Activated CD8-positive, alpha-beta T cell treated with anti-CD3 and anti-CD28 coated beads for 36 hours (primary cell): ENCODE measurements around the gene POLDIP3. TPM values are rescaled to one million over a fixed set of nuclear protein-coding genes. Genes with fewer than 3 reads are reported as not detected.
"Not testable (repeated sequence)": the region's sequence is repeated elsewhere in the genome, so short reads cannot be mapped to it uniquely, and the experiment has no call there.

Source experiments
- ATAC-seq: fragments of 200-7000 bp; cut with Tn5 transposase; one replicate; pipeline ENCODE4 v1.10.0; 2021; ENCODE audit warnings: mild to moderate bottlenecking, moderate library complexity
- CTCF ChIA-PET: fragments of 350-600 bp; sonication (Branson Sonifier 250); formaldehyde crosslinking; loops from one replicate; lab custom pipeline; 2021; ENCODE audit warnings: antibody characterized with exemption; lab: Charles Lee
- POLR2A ChIA-PET: fragments of 350-600 bp; sonication (Branson Sonifier 250); formaldehyde crosslinking; loops from one replicate; lab custom pipeline; 2021; ENCODE audit warnings: antibody characterized with exemption; lab: Charles Lee
- DNase-seq: peaks from one replicate; pipeline ENCODE4 v3.0.0-alpha.2; 2020
- H3K27ac Mint-ChIP-seq: one replicate; pipeline ENCODE4 v1.8.0; 2021; ENCODE audit warnings: mild to moderate bottlenecking, mixed read lengths
- H3K27me3 Mint-ChIP-seq: one replicate; pipeline ENCODE4 v1.8.0; 2021; ENCODE audit warnings: mixed read lengths
- H3K36me3 Mint-ChIP-seq: one replicate; pipeline ENCODE4 v1.8.0; 2021; ENCODE audit warnings: low read depth, mixed read lengths
- H3K4me1 Mint-ChIP-seq: one replicate; pipeline ENCODE4 v1.8.0; 2021; ENCODE audit warnings: low read depth, mixed read lengths
- H3K4me3 Mint-ChIP-seq: one replicate; pipeline ENCODE4 v1.8.0; 2021; ENCODE audit warnings: mild to moderate bottlenecking, moderate library complexity, mixed read lengths
- H3K9me3 Mint-ChIP-seq: one replicate; pipeline ENCODE4 v1.8.0; 2021; ENCODE audit warnings: mixed read lengths
- CTCF ChIP-seq: fragments of 200-600 bp; IDR thresholded peaks from one replicate; pipeline ENCODE4 v1.8.0; 2022; ENCODE audit warnings: antibody characterized with exemption, mild to moderate bottlenecking
- intact Hi-C: fragments of 100-400 bp; cut with micrococcal nuclease; formaldehyde crosslinking; loops from one replicate; pipeline ENCODE4 v1.10.0; 2022
- total RNA-seq, 2 experiments: library from RNA; stranded (reverse); gene quantifications; one replicate each; pipeline ENCODE4 v1.2.3, GENCODE V29; 2021

Gene POLDIP3
- total RNA-seq, 2 experiments from 2014 or later = 70.2 to 71.1 TPM

- ATAC-seq (peak; percentile 89), DNase-seq (peak; percentile 66)
- Mint-ChIP-seq H3K27ac (no peak overlapping the region), H3K27me3 (no peaks in the 10 kb centered on the region), H3K4me1 (peaks cover 5% of the 10 kb centered on the region), H3K9me3 (no peaks in the 10 kb centered on the region), H3K4me3 (no peak overlapping the region), H3K36me3 (peaks cover 1% of the 10 kb centered on the region)
- intact Hi-C loops = no loop called here
- CTCF ChIA-PET = interaction anchor here (0.7 to 3.0 kb wide), 15 partner anchors 8 to 517 kb away, joined by 3 to 13 read pairs (median 4); partner anchors contain the start of gene CYB5R3
- peak; percentile 81 for TF ChIP-seq CTCF
- POLR2A ChIA-PET = interaction anchor here (0.6 to 2.0 kb wide), 2 partner anchors 29 to 653 kb away, joined by 3 to 7 read pairs; partner anchors contain the start of gene CYB5R3
Measured at GRCh38 chr22:42621505-42622002, 6.9 kb upstream of the POLDIP3 start.

- H3K27me3 Mint-ChIP-seq = no peaks in the 10 kb centered on the region
- POLR2A ChIA-PET = interaction anchor here (0.9 kb wide), 1 partner anchor 21 kb away, joined by 3 read pairs; no protein-coding TSS in a partner anchor
- no peak for TF ChIP-seq CTCF
- intact Hi-C loops = no loop called here
- ATAC-seq (no peak), DNase-seq (no peak)
- H3K4me1 Mint-ChIP-seq = peaks cover 14% of the 10 kb centered on the region
- H3K4me3 Mint-ChIP-seq = no peak overlapping the region
- H3K27ac Mint-ChIP-seq = no peak overlapping the region
- no peaks in the 10 kb centered on the region for H3K9me3 Mint-ChIP-seq
- peaks cover 3% of the 10 kb centered on the region for H3K36me3 Mint-ChIP-seq
- CTCF ChIA-PET = interaction anchor here (1.3 kb wide), 1 partner anchor 29 kb away, joined by 4 read pairs; the partner anchor contains the start of gene CYB5R3
Measured at GRCh38 chr22:42620084-42620483, 5.4 kb upstream of the POLDIP3 start.

GRCh38 chr22:42619261-42620063 is 4.8 kb upstream of the POLDIP3 start:
- ATAC-seq = no peak
- H3K4me3 Mint-ChIP-seq = no peak overlapping the region
- POLR2A ChIA-PET = interaction anchor here (0.9 kb wide), 1 partner anchor 22 kb away, joined by 3 read pairs; no protein-coding TSS in a partner anchor
- no peak for TF ChIP-seq CTCF
- intact Hi-C loops = no loop called here
- no peak for DNase-seq
- H3K27ac Mint-ChIP-seq = no peak overlapping the region
- no peaks in the 10 kb centered on the region for H3K9me3 Mint-ChIP-seq
- peaks cover 3% of the 10 kb centered on the region for H3K36me3 Mint-ChIP-seq
- CTCF ChIA-PET = no interaction called here
- no peaks in the 10 kb centered on the region for H3K27me3 Mint-ChIP-seq
- peaks cover 17% of the 10 kb centered on the region for H3K4me1 Mint-ChIP-seq

- intact Hi-C loops = no loop called here
- DNase-seq (no peak), ATAC-seq (no peak)
- H3K9me3 Mint-ChIP-seq = no peaks in the 10 kb centered on the region
- peaks cover 14% of the 10 kb centered on the region for H3K36me3 Mint-ChIP-seq
- H3K4me1 Mint-ChIP-seq = peaks cover 26% of the 10 kb centered on the region
- H3K4me3 Mint-ChIP-seq = no peak overlapping the region
- ChIA-PET POLR2A (interaction anchor here (0.8 to 9.0 kb wide), 3 partner anchors 8 to 34 kb away, joined by 3 to 102 read pairs (median 64); partner anchors contain the start of gene CYB5R3), CTCF (no interaction called here)
- H3K27me3 Mint-ChIP-seq = no peaks in the 10 kb centered on the region
- no peak for TF ChIP-seq CTCF
- H3K27ac Mint-ChIP-seq = no peak overlapping the region
Measured at GRCh38 chr22:42617155-42617983, 2.7 kb upstream of the POLDIP3 start.

GRCh38 chr22:42615860-42616175 is 1.1 kb upstream of the POLDIP3 start:
- H3K27me3 Mint-ChIP-seq, DNase-seq, H3K9me3 Mint-ChIP-seq, intact Hi-C loops, ATAC-seq: not testable (repeated sequence)
- ChIA-PET CTCF (interaction anchor here (1.0 kb wide), 1 partner anchor 10 kb away, joined by 5 read pairs; no protein-coding TSS in a partner anchor), POLR2A (interaction anchor here (0.7 to 9.0 kb wide), 17 partner anchors 9 to 462 kb away, joined by 3 to 102 read pairs (median 10); partner anchors contain the start of gene CYB5R3)
- peaks cover 38% of the 10 kb centered on the region for H3K4me1 Mint-ChIP-seq
- peak overlapping the region; percentile 91 for H3K4me3 Mint-ChIP-seq
- peak overlapping the region; percentile 100 for H3K27ac Mint-ChIP-seq
- H3K36me3 Mint-ChIP-seq = peaks cover 25% of the 10 kb centered on the region
